PFSK-1 (cell line): Measurements from ENCODE around the gene NELFCD.

Experiments used
- FOXP2 ChIP-seq: optimal IDR thresholded peaks from 2 replicates; pipeline ENCODE3; 2011; ENCODE audit warnings: borderline replicate concordance, control low read depth, inconsistent platforms; ENCODE audit not compliant: insufficient read depth; ENCODE audit errors: extremely low read length, extremely low read depth

Gene NELFCD

DNA sequence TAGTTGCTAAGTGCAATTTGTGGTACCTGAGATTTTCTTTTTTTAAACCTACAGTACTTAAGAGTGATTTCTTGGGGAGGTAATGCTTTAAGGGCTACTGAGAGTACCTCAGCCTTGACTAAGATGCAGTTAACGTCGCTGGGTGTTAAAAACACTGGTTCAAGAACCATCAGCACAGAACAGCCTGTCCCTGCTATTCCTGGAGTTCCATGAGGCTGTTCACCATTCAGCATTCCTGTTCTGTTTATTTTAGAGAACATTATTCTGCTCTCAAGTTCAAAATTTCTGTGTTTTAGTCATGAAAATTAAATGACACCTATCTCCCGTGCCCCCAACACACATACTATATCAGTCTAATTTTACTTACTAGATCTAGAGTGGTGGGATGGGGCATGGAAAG, 63.2 kb downstream of the NELFCD start:
- TF ChIP-seq FOXP2: no peak
